ENCODE data around the gene TFCP2L1.

Gene TFCP2L1

DNA sequence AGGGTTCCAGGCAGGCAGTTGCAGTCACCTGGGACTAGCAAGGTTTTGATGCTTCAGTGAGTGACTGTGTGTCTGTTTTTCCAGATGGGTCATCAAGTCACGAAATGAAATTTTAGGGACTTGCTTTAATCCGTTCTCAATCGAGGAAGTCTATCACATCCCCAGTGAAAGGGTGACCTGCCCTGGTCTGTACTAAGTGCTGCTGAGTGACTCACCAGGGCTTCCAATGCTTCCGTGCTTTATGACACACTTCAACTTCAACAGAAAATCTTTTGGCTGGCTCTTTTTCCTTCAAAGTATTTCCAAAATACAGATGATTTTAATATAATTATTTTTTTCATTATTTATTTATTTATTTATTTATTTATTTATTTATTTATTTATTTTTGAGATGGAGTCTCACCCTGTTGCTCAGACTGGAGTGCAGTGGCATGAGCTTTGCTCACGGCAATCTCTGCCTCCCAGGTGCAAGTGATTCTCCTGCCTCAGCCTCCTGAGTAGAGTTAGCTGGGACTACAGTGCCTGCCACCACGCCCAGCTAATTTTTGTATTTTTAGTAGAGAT is 18.4 kb downstream of the TFCP2L1 start:
- Histone ChIP-seq H3K36me3 (no peaks in the 10 kb centered on the region), H3K4me3 (ENCODE audit: low read depth, low read length) (no peak overlapping the region), H3K27me3 (ENCODE audit: insufficient read depth, low read depth, severe bottlenecking) (no peaks in the 10 kb centered on the region), H3K27ac (no peak overlapping the region), H3K9me3 (ENCODE audit: severe bottlenecking) (no peaks in the 10 kb centered on the region)
- DNase-seq, result no peak
- TF ChIP-seq, protein P1, sequence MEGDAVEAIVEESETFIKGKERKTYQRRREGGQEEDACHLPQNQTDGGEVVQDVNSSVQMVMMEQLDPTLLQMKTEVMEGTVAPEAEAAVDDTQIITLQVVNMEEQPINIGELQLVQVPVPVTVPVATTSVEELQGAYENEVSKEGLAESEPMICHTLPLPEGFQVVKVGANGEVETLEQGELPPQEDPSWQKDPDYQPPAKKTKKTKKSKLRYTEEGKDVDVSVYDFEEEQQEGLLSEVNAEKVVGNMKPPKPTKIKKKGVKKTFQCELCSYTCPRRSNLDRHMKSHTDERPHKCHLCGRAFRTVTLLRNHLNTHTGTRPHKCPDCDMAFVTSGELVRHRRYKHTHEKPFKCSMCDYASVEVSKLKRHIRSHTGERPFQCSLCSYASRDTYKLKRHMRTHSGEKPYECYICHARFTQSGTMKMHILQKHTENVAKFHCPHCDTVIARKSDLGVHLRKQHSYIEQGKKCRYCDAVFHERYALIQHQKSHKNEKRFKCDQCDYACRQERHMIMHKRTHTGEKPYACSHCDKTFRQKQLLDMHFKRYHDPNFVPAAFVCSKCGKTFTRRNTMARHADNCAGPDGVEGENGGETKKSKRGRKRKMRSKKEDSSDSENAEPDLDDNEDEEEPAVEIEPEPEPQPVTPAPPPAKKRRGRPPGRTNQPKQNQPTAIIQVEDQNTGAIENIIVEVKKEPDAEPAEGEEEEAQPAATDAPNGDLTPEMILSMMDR (IDR thresholded peaks at IDR 0.05; ENCODE audit: low read depth, low read length), result no peak

- H3K27ac ChIP-seq, result no peak overlapping the region
- H3K27me3 ChIP-seq (ENCODE audit: insufficient read depth, low read depth, severe bottlenecking), result no peaks in the 10 kb centered on the region
- H3K9me3 ChIP-seq (ENCODE audit: severe bottlenecking), result no peaks in the 10 kb centered on the region
- TF ChIP-seq, protein P1 (IDR thresholded peaks at IDR 0.05; ENCODE audit: low read depth, low read length), result peak; percentile 21; the same call in 1 of the 2 replicates
- DNase-seq, result no peak
- no peaks in the 10 kb centered on the region for H3K36me3 ChIP-seq
- H3K4me3 ChIP-seq (ENCODE audit: low read depth, low read length), result no peak overlapping the region
These were observed 20.8 kb downstream of the TFCP2L1 start for GRCh38 chr2:121263996-121264715.

DNA sequence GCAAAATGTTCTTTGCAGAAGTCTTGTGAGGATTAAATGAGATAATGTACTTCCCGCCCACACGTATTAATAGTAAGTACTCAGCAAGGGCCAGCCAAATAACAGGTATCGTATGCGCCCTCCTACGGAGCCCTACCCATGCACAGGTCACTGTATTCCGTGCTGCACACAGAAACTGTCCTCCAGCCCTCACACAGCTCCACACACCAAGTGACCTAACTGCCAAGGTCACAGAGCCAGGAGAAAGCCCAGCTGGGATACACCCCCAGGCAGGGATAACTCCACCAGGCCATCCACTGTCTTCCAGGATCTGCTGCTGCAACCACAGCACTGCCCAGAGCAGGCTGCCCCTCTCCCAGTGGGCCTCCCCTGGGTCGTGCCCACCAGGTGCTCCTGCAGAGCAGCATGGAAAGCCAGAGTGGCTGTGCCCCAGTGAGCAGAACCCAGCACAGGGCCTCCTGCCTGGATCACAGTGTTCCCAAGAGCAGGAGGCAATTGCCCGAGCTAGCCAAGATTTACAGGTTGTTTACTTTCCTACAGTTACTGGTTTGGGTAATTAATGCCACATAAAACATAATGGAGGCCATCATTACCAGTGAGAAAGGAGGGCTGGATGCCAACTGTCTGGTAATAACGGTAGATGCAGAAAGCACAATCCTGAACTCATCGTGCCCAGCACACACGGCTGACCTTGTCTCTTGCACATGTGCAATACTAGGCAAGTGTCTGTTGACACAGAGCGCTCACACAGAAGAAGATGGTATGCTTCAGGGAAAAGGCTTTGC is 24.4 kb downstream of the TFCP2L1 start:
- H3K9me3 ChIP-seq (ENCODE audit: severe bottlenecking), result no peaks in the 10 kb centered on the region
- TF ChIP-seq, protein P1 (IDR thresholded peaks at IDR 0.05; ENCODE audit: low read depth, low read length), result no peak
- DNase-seq, result no peak
- no peaks in the 10 kb centered on the region for H3K36me3 ChIP-seq
- H3K27ac ChIP-seq, result no peak overlapping the region
- no peaks in the 10 kb centered on the region for H3K27me3 ChIP-seq (ENCODE audit: insufficient read depth, low read depth, severe bottlenecking)
- no peak overlapping the region for H3K4me3 ChIP-seq (ENCODE audit: low read depth, low read length)

GRCh38 chr2:121258051-121258450 is 27.0 kb downstream of the TFCP2L1 start:
- Histone ChIP-seq H3K36me3 (no peaks in the 10 kb centered on the region), H3K4me3 (ENCODE audit: low read depth, low read length) (no peak overlapping the region), H3K27me3 (ENCODE audit: insufficient read depth, low read depth, severe bottlenecking) (no peaks in the 10 kb centered on the region), H3K27ac (no peak overlapping the region), H3K9me3 (ENCODE audit: severe bottlenecking) (no peaks in the 10 kb centered on the region)
- TF ChIP-seq, protein P1 (IDR thresholded peaks at IDR 0.05; ENCODE audit: low read depth, low read length), result no peak
- no peak for DNase-seq

DNA sequence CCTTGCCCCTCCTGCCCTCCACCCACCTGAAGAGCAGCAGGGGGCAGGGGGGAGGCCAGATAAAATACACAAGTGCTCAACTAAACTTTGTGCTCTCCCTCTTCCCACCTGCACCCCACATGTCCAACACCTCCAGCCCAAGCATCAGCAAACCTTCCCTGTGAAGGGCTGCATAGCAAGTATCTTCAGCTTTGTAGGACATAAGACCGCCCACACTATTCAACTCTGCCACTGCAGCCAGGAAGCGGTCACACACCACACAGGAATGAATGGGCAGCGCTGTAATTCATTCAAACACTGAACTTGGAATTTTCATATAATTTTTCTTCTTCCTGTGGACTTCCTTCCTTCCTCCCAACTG is 27.5 kb downstream of the TFCP2L1 start:
- TF ChIP-seq, protein P1 (IDR thresholded peaks at IDR 0.05; ENCODE audit: low read depth, low read length), result no peak
- H3K27ac ChIP-seq, result no peak overlapping the region
- DNase-seq, result no peak
- no peaks in the 10 kb centered on the region for H3K27me3 ChIP-seq (ENCODE audit: insufficient read depth, low read depth, severe bottlenecking)
- no peaks in the 10 kb centered on the region for H3K9me3 ChIP-seq (ENCODE audit: severe bottlenecking)
- no peaks in the 10 kb centered on the region for H3K36me3 ChIP-seq
- H3K4me3 ChIP-seq (ENCODE audit: low read depth, low read length), result no peak overlapping the region
